ENCODE data around the gene NFKBIB.

Gene NFKBIB

GRCh38 chr19:38900743-38901190 lies 998 bp downstream of the NFKBIB start:
- Histone ChIP-seq H3K36me3 (ENCODE audit: control insufficient read depth, low read length) (peaks cover 23% of the 10 kb centered on the region), H3K4me1 (ENCODE audit: control insufficient read depth, low read length) (peaks cover 20% of the 10 kb centered on the region), H3K4me2 (ENCODE audit: low read length) (peak overlapping the region; percentile 86), H4K20me1 (ENCODE audit: control insufficient read depth, insufficient read depth, low read depth, low read length) (no peaks in the 10 kb centered on the region), H3F3A (ENCODE audit: control insufficient read depth, insufficient read depth) (no peaks in the 10 kb centered on the region), H3K9me3 (ENCODE audit: control insufficient read depth, insufficient read depth, low read length) (peaks cover 5% of the 10 kb centered on the region), H3K27ac (ENCODE audit: low read depth, low read length) (peak overlapping the region; percentile 30; the same call in 1 of the 2 replicates), H3K27me3 (ENCODE audit: control insufficient read depth, low read length) (no peaks in the 10 kb centered on the region), H3K9me2 (replicated peaks; ENCODE audit: control insufficient read depth, low read length) (no peaks in the 10 kb centered on the region), H3K79me2 (ENCODE audit: control insufficient read depth, low read length) (peaks cover 38% of the 10 kb centered on the region), H3K4me3 (ENCODE audit: low read length) (peak overlapping the region; percentile 93)
- TF ChIP-seq EZH2phosphoT487 (IDR thresholded peaks at IDR 0.05; ENCODE audit: borderline replicate concordance, low read length), result no peak
- TF ChIP-seq CTCF (IDR thresholded peaks at IDR 0.05; ENCODE audit: low read depth, low read length, poor library complexity, severe bottlenecking), result no peak

DNA sequence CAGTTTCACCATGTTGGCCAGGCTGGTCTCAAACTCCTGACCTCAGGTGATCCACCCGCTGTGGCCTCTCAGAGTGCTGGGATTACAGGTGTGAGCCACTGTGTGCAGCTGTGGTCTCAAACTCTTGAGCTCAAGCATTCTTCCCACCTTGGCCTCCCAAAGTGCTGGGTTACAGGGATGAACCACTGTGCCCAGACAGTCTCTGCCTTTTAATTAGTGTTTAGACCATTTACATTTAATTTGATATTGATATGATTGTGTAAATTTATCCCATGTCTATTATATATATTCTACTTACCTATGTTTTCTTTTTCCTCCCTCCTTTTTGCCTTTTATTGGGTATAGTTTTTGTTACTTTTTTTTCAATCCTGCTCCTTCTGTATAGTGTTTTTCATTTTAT lies 1.9 kb downstream of the NFKBIB start:
- Histone ChIP-seq H3K4me1 (ENCODE audit: control insufficient read depth, low read length) (peaks cover 20% of the 10 kb centered on the region), H4K20me1 (ENCODE audit: control insufficient read depth, insufficient read depth, low read depth, low read length) (no peaks in the 10 kb centered on the region), H3K4me2 (ENCODE audit: low read length) (peak overlapping the region; percentile 86; the same call in 1 of the 2 replicates), H3K9me2 (replicated peaks; ENCODE audit: control insufficient read depth, low read length) (no peaks in the 10 kb centered on the region), H3F3A (ENCODE audit: control insufficient read depth, insufficient read depth) (no peaks in the 10 kb centered on the region), H3K4me3 (ENCODE audit: low read length) (peak overlapping the region; percentile 36; the same call in 1 of the 2 replicates), H3K9me3 (ENCODE audit: control insufficient read depth, insufficient read depth, low read length) (peaks cover 5% of the 10 kb centered on the region), H3K27ac (ENCODE audit: low read depth, low read length) (no peak overlapping the region), H3K27me3 (ENCODE audit: control insufficient read depth, low read length) (no peaks in the 10 kb centered on the region), H3K79me2 (ENCODE audit: control insufficient read depth, low read length) (peaks cover 38% of the 10 kb centered on the region), H3K36me3 (ENCODE audit: control insufficient read depth, low read length) (peaks cover 25% of the 10 kb centered on the region)
- TF ChIP-seq EZH2phosphoT487 (IDR thresholded peaks at IDR 0.05; ENCODE audit: borderline replicate concordance, low read length) (no peak), CTCF (IDR thresholded peaks at IDR 0.05; ENCODE audit: low read depth, low read length, poor library complexity, severe bottlenecking) (no peak)

- H3K9me3 ChIP-seq (ENCODE audit: control insufficient read depth, insufficient read depth, low read length), result peaks cover 5% of the 10 kb centered on the region
- H3F3A ChIP-seq (ENCODE audit: control insufficient read depth, insufficient read depth), result no peaks in the 10 kb centered on the region
- no peaks in the 10 kb centered on the region for H3K9me2 ChIP-seq (replicated peaks; ENCODE audit: control insufficient read depth, low read length)
- peaks cover 10% of the 10 kb centered on the region for H3K4me1 ChIP-seq (ENCODE audit: control insufficient read depth, low read length)
- H3K36me3 ChIP-seq (ENCODE audit: control insufficient read depth, low read length), result peaks cover 40% of the 10 kb centered on the region
- no peaks in the 10 kb centered on the region for H4K20me1 ChIP-seq (ENCODE audit: control insufficient read depth, insufficient read depth, low read depth, low read length)
- no peak overlapping the region for H3K27ac ChIP-seq (ENCODE audit: low read depth, low read length)
- no peak overlapping the region for H3K4me2 ChIP-seq (ENCODE audit: low read length)
- TF ChIP-seq CTCF (IDR thresholded peaks at IDR 0.05; ENCODE audit: low read depth, low read length, poor library complexity, severe bottlenecking) (no peak), EZH2phosphoT487 (IDR thresholded peaks at IDR 0.05; ENCODE audit: borderline replicate concordance, low read length) (no peak)
- peaks cover 38% of the 10 kb centered on the region for H3K79me2 ChIP-seq (ENCODE audit: control insufficient read depth, low read length)
- no peaks in the 10 kb centered on the region for H3K27me3 ChIP-seq (ENCODE audit: control insufficient read depth, low read length)
- H3K4me3 ChIP-seq (ENCODE audit: low read length), result no peak overlapping the region
Measured at GRCh38 chr19:38904581-38905539, 5.1 kb downstream of the NFKBIB start.

Data from DOHH2 (cell line).